ENCODE results near the gene GNG7. TPM values are rescaled to one million over a fixed set of nuclear protein-coding genes. Genes with fewer than 3 reads are reported as not detected.

Gene GNG7
- total and polyA plus RNA-seq, 10 of the 15 experiments (the other 5 are each of a cell fraction or from before 2014, with no cell fraction given) = 1.9 to 13.6 (median 6.5) TPM

DNA sequence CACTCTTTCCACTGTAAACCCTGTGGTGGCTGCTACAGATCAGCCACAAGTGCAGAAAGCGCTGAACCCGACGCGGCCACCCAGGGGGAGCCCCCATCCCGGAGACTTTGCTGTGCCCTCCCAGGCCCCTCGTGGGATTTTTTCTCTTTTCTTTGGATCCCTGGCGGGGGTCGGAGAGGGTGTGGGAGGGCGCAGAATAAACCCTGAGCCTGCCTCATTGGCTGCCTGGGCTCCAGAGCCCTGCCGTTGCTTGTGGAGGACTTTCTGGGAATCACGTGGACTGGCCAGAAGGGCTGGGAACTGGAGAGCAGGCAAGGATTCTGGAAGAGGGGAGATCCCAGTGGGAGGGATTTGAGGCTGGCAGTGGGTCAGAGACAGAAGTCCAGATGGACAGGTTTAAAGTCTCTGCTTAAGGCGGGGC, 201.6 kb downstream of the GNG7 start:
- 82% methylated on average over 11 of the region's 12 CpGs for WGBS (ENCODE audit: insufficient coverage, insufficient replicate concordance, low lambda C conversion rate, missing lambda C conversion rate)
- Histone ChIP-seq H2AFZ (ENCODE audit: control insufficient read depth, low read depth, low read length) (no peak overlapping the region), H3K9ac (ENCODE audit: control insufficient read depth, insufficient read depth, low read length) (no peak overlapping the region), H3K4me2 (ENCODE audit: control insufficient read depth, insufficient read depth) (no peak overlapping the region), H3K79me2 (ENCODE audit: control insufficient read depth, insufficient read depth, low read length) (no peaks in the 10 kb centered on the region), H3K27ac (ENCODE audit: control insufficient read depth, insufficient read depth) (no peak overlapping the region), H3K36me3 (ENCODE audit: control insufficient read depth in 2 of 2, insufficient read depth in 2 of 2, low read length in 1 of 2) (no peaks in the 10 kb centered on the region), H3K4me3 (no peak overlapping the region), H3K9me3 (replicated peaks; ENCODE audit: control insufficient read depth, insufficient read depth, low read length) (no peaks in the 10 kb centered on the region), H3K27me3 (replicated peaks in 1 of 2; ENCODE audit: control insufficient read depth in 2 of 2, insufficient read depth in 2 of 2, low read length in 1 of 2) (no peaks in the 10 kb centered on the region; a peak in 1 of 4 replicates), H4K20me1 (ENCODE audit: control insufficient read depth, insufficient read depth) (no peaks in the 10 kb centered on the region), H3K4me1 (ENCODE audit: control insufficient read depth, insufficient read depth, low read length) (peaks cover 5% of the 10 kb centered on the region; the same call in 1 of the 2 replicates)
- FAIRE-seq (no peak), DNase-seq (ENCODE audit: low read depth, low spot score) (no peak), ATAC-seq (no peak)
- TF ChIP-seq POLR2A (IDR thresholded peaks at IDR 0.05; ENCODE audit: low read depth, low read length) (no peak), KAT2A (conservative IDR thresholded peaks at IDR 0.05; ENCODE audit: control insufficient read depth, low read depth, low read length) (no peak), ZNF217 (IDR thresholded peaks at IDR 0.05) (no peak), STAT1 (conservative IDR thresholded peaks at IDR 0.05) (no peak), CREM (IDR thresholded peaks at IDR 0.05; ENCODE audit: low read depth) (no peak), ZNF622 (IDR thresholded peaks at IDR 0.05) (no peak), BRCA1 (IDR thresholded peaks at IDR 0.05; ENCODE audit: low read depth, low read length) (no peak), RELA (IDR thresholded peaks at IDR 0.05; ENCODE audit: borderline replicate concordance, partially characterized antibody) (no peak), CBX3 (IDR thresholded peaks at IDR 0.05; ENCODE audit: borderline replicate concordance, low read depth) (no peak), RCOR1 (conservative IDR thresholded peaks at IDR 0.05; ENCODE audit: low read depth, low read length) (no peak), IRF4 (IDR thresholded peaks at IDR 0.05; ENCODE audit: low read depth, low read length) (no peak), CHD2 (IDR thresholded peaks at IDR 0.05; ENCODE audit: borderline replicate concordance, low read depth, low read length) (no peak), BCL11A (IDR thresholded peaks at IDR 0.05; ENCODE audit: low read depth, low read length) (no peak), SMAD1 (IDR thresholded peaks at IDR 0.05; ENCODE audit: low read depth, partially characterized antibody) (no peak), TBL1XR1 (IDR thresholded peaks at IDR 0.05; ENCODE audit: low read depth, low read length) (no peak), ZNF384 (IDR thresholded peaks at IDR 0.05; ENCODE audit: borderline replicate concordance, low read depth, low read length) (no peak), CBFB (IDR thresholded peaks at IDR 0.05; ENCODE audit: low read depth) (no peak)
- in situ Hi-C loops (cut with MboI) (no loop called here), intact Hi-C loops (cut with micrococcal nuclease; ENCODE audit: unreplicated experiment) (no loop called here)
- CTCF ChIA-PET = no interaction called here
- RAD21 ChIA-PET (ENCODE audit: unreplicated experiment) = no interaction called here
- POLR2A ChIA-PET = no interaction called here
- SMC1A ChIA-PET (ENCODE audit: uncharacterized antibody, unreplicated experiment) = no interaction called here
- no TSS peak for BruUV-seq (replicated peaks)

Data from GM12878 (cell line).